ENCODE results near the gene CYP4V2. TPM values are rescaled to one million over a fixed set of nuclear protein-coding genes. Genes with fewer than 3 reads are reported as not detected.

CYP4V2 gene
- total RNA-seq, 1 experiment from 2014 or later = 2.0 TPM

GRCh38 chr4:186191200-186192065 lies at the start of gene CYP4V2 (continued):
- TF ChIP-seq ZNF532 (CRISPR knock-in tag; IDR thresholded peaks at IDR 0.05; ENCODE audit: borderline replicate concordance) = no peak
- peak; percentile 86; the same call in 1 of the 2 replicates for TF ChIP-seq E2F5 (CRISPR knock-in tag; IDR thresholded peaks at IDR 0.05)
- TF ChIP-seq KAT7 (CRISPR knock-in tag; IDR thresholded peaks at IDR 0.05; ENCODE audit: borderline replicate concordance) = peak; percentile 69; the same call in 1 of the 2 replicates
- peak; percentile 69; the same call in 1 of the 2 replicates for TF ChIP-seq ESRRA (CRISPR knock-in tag; IDR thresholded peaks at IDR 0.05; ENCODE audit: borderline replicate concordance)
- TF ChIP-seq FOXK1 (CRISPR knock-in tag; IDR thresholded peaks at IDR 0.05) = peak; percentile 40; the same call in 1 of the 2 replicates
- 0 out of 2 replicates have a peak, but pooled peaks have one; percentile 47 for TF ChIP-seq RELA (CRISPR knock-in tag; IDR thresholded peaks at IDR 0.05; ENCODE audit: borderline replicate concordance)
- no peak for TF ChIP-seq ZMAT4 (CRISPR knock-in tag; IDR thresholded peaks at IDR 0.05)
- no peak for TF ChIP-seq ZNF263 (CRISPR knock-in tag; IDR thresholded peaks at IDR 0.05; ENCODE audit: low read depth)
- no peak for TF ChIP-seq ELF4 (CRISPR knock-in tag; IDR thresholded peaks at IDR 0.05; ENCODE audit: low read depth)
- peak; percentile 66; the same call in 1 of the 2 replicates for TF ChIP-seq ZBTB21 (CRISPR knock-in tag; IDR thresholded peaks at IDR 0.05; ENCODE audit: borderline replicate concordance)
- TF ChIP-seq GRHL2 (CRISPR knock-in tag; IDR thresholded peaks at IDR 0.05; ENCODE audit: insufficient replicate concordance, severe bottlenecking) = no peak
- 0 out of 2 replicates have a peak, but pooled peaks have one; percentile 18 for TF ChIP-seq ATF1 (CRISPR knock-in tag; IDR thresholded peaks at IDR 0.05)
- no peak for TF ChIP-seq ZNF317 (CRISPR knock-in tag; IDR thresholded peaks at IDR 0.05; ENCODE audit: borderline replicate concordance, low read depth)
- TF ChIP-seq SP1 (CRISPR knock-in tag; conservative IDR thresholded peaks at IDR 0.05) = peak; percentile 61; the same call in 1 of the 2 replicates
- TF ChIP-seq ZNF416 (CRISPR knock-in tag; IDR thresholded peaks at IDR 0.05) = no peak; the same call in 1 of the 2 replicates
- 0 out of 2 replicates have a peak, but pooled peaks have one; percentile 53 for TF ChIP-seq MXD4 (CRISPR knock-in tag; IDR thresholded peaks at IDR 0.05; ENCODE audit: borderline replicate concordance)
- TF ChIP-seq GTF2I (CRISPR knock-in tag; conservative IDR thresholded peaks at IDR 0.05) = no peak

GRCh38 chr4:186144198-186144945 lies 47.0 kb upstream of the CYP4V2 start:
- DNase-seq (ENCODE audit: low spot score) = peak; percentile 84
- Mint-ChIP-seq H3K36me3 (no peaks in the 10 kb centered on the region), H3K4me3 (peak overlapping the region; percentile 81), H3K27me3 (ENCODE audit: low read depth) (peaks cover 31% of the 10 kb centered on the region), H3K9me3 (no peaks in the 10 kb centered on the region), H3K27ac (no peak overlapping the region; the same call in 1 of the 2 replicates), H3K4me1 (peaks cover 33% of the 10 kb centered on the region)
- ChIA-PET POLR2A (interaction anchor here (0.5 to 1.0 kb wide), 2 partner anchors 17 to 33 kb away, joined by 3 to 4 read pairs; no protein-coding TSS in a partner anchor), CTCF (interaction anchor here (1.4 kb wide), 1 partner anchor 9 kb away, joined by 4 read pairs; no protein-coding TSS in a partner anchor)
- ATAC-seq = peak; percentile 90
- TF ChIP-seq PRDM15 (CRISPR knock-in tag; IDR thresholded peaks at IDR 0.05) (no peak), MYBL2 (CRISPR knock-in tag; IDR thresholded peaks at IDR 0.05) (peak; percentile 75; the same call in 1 of the 2 replicates), NFYB (CRISPR knock-in tag; conservative IDR thresholded peaks at IDR 0.05; ENCODE audit: low read depth) (no peak), TEAD1 (CRISPR knock-in tag; IDR thresholded peaks at IDR 0.05) (peak; percentile 76; the same call in 1 of the 2 replicates), FOXK1 (CRISPR knock-in tag; IDR thresholded peaks at IDR 0.05) (0 out of 2 replicates have a peak, but pooled peaks have one; percentile 22), ELF4 (CRISPR knock-in tag; IDR thresholded peaks at IDR 0.05; ENCODE audit: low read depth) (no peak), NFE2L1 (CRISPR knock-in tag; IDR thresholded peaks at IDR 0.05) (peak; percentile 80; the same call in 1 of the 2 replicates), ZNF232 (CRISPR knock-in tag; IDR thresholded peaks at IDR 0.05) (0 out of 2 replicates have a peak, but pooled peaks have one; percentile 15)
